HCT116 (cell line): ENCODE data around the gene PI16. TPM values are rescaled to one million over a fixed set of nuclear protein-coding genes. Genes with fewer than 3 reads are reported as not detected.

Source experiments
- ATAC-seq: fragments of 200-7000 bp; cut with Tn5 transposase; 2 replicates; pipeline ENCODE4 v1.9.1; 2020; ENCODE audit warnings: mild to moderate bottlenecking, moderate library complexity
- BruUV-seq: library from RNA; stranded (reverse); fragments of 400-500 nt; replicated peaks from 2 replicates; lab custom pipeline; 2021; lab: Mats Ljungman, UMichigan
- CTCF ChIA-PET: fragments of 300-600 bp; sonication (Branson Sonifier 250); formaldehyde crosslinking; loops from one replicate; lab custom pipeline; 2021; ENCODE audit warnings: antibody characterized with exemption; lab: Charles Lee
- POLR2A ChIA-PET: fragments of 300-600, 350-600 bp; sonication (Branson Sonifier 250); formaldehyde crosslinking; loops from one replicate; lab custom pipeline; 2021; ENCODE audit warnings: antibody characterized with exemption; lab: Charles Lee
- RAD21 ChIA-PET, 2 experiments: fragments of 300-600 bp; sonication (Branson Sonifier 250); formaldehyde crosslinking; loops; one replicate each; lab custom pipeline; 2023; ENCODE audit warnings: low total read pairs in 2 of 2; ENCODE audit not compliant: uncharacterized antibody in 2 of 2, unreplicated experiment in 2 of 2, low non-redundant PET in 1 of 2; lab: Charles Lee
- DNase-seq: peaks from one replicate; pipeline ENCODE4 v3.0.0-alpha.2; 2010; ENCODE audit warnings: low read depth, low spot score
- H2AFZ ChIP-seq: fragments of 200-600 bp; shearing (Covaris generic), sonication (generic); 2 replicates; pipeline ENCODE4 v1.6.1; 2017; ENCODE audit warnings: low read depth, mixed run types, mixed read lengths, antibody characterized with exemption, low read length; ENCODE audit not compliant: poor library complexity, severe bottlenecking
- H3K27ac ChIP-seq: 2 replicates; pipeline ENCODE4 v1.5.1; 2012; ENCODE audit warnings: low read depth, low read length
- H3K27me3 ChIP-seq: fragments of 200-600 bp; sonication (generic); 2 replicates; pipeline ENCODE4 v1.6.1; 2016; ENCODE audit warnings: mixed run types, low read length, mixed read lengths; ENCODE audit not compliant: insufficient read depth
- H3K36me3 ChIP-seq, 2 experiments: fragments of 200-500 bp in 1 of 2; fragments of 200-600 bp in 1 of 2; sonication (Bioruptor generic) in 1 of 2; sonication (generic) in 1 of 2; 2 replicates each; pipeline versions ENCODE4 v1.5.1 to v1.6.1; 2014 to 2016; ENCODE audit warnings: low read length in 2 of 2, inconsistent platforms in 1 of 2, mixed read lengths in 1 of 2, mixed run types in 1 of 2; ENCODE audit not compliant: insufficient read depth in 2 of 2, control insufficient read depth in 1 of 2
- H3K4me1 ChIP-seq, 2 experiments: fragments of 200-600 bp in 1 of 2; sonication (generic) in 1 of 2; 2 replicates each; pipeline versions ENCODE4 v1.5.1 to v1.6.1; 2012 to 2017; ENCODE audit warnings: low read length in 2 of 2, inconsistent platforms in 1 of 2, mild to moderate bottlenecking in 1 of 2, mixed read lengths in 1 of 2, mixed run types in 1 of 2, moderate library complexity in 1 of 2; ENCODE audit not compliant: insufficient read depth in 2 of 2, control insufficient read depth in 1 of 2
- H3K4me2 ChIP-seq: fragments of 200-600 bp; sonication (generic); 2 replicates; pipeline ENCODE4 v1.6.1; 2017; ENCODE audit warnings: mixed run types, low read length, mixed read lengths
- H3K4me3 ChIP-seq, 2 experiments: fragments of 200-600 bp in 1 of 2; sonication (generic) in 1 of 2; replicated peaks in 1 of 2; 2 replicates each; pipeline ENCODE4 v1.5.1; 2011 to 2016; ENCODE audit warnings: low read length in 2 of 2, control low read depth in 1 of 2, low read depth in 1 of 2, mild to moderate bottlenecking in 1 of 2, mixed read lengths in 1 of 2, mixed run types in 1 of 2
- H3K79me2 ChIP-seq: fragments of 200-600 bp; sonication (generic); 2 replicates; pipeline ENCODE4 v1.6.1; 2017; ENCODE audit warnings: mild to moderate bottlenecking, mixed run types, low read length, moderate library complexity, mixed read lengths; ENCODE audit not compliant: insufficient read depth
- H3K9ac ChIP-seq: fragments of 200-600 bp; sonication (generic); 2 replicates; pipeline ENCODE4 v1.6.1; 2016; ENCODE audit warnings: low read length, mixed read lengths
- H3K9me2 ChIP-seq: fragments of 200-600 bp; sonication (generic), shearing (Covaris generic); 2 replicates; pipeline ENCODE4 v1.6.1; 2017; ENCODE audit warnings: mixed run types, mild to moderate bottlenecking, moderate library complexity; ENCODE audit not compliant: insufficient read depth
- H3K9me3 ChIP-seq, 2 experiments: fragments of 200-500 bp in 1 of 2; fragments of 200-600 bp in 1 of 2; sonication (Bioruptor generic) in 1 of 2; sonication (generic) in 1 of 2; 2 replicates each; pipeline ENCODE4 v1.6.1; 2014 to 2017; ENCODE audit warnings: low read length in 2 of 2, mixed read lengths in 2 of 2, inconsistent platforms in 1 of 2, low read depth in 1 of 2, mild to moderate bottlenecking in 1 of 2, mixed run types in 1 of 2, moderate library complexity in 1 of 2; ENCODE audit not compliant: control insufficient read depth in 1 of 2, insufficient read depth in 1 of 2
- H4K20me1 ChIP-seq: fragments of 200-600 bp; sonication (generic), shearing (Covaris generic); 2 replicates; pipeline ENCODE4 v1.6.1; 2017; ENCODE audit warnings: mixed run types, mild to moderate bottlenecking, moderate library complexity; ENCODE audit not compliant: insufficient read depth
- FOSL1 ChIP-seq: IDR thresholded peaks from 2 replicates; pipeline ENCODE4 v1.6.1; 2012; ENCODE audit warnings: low read depth
- POLR2A ChIP-seq: IDR thresholded peaks from 2 replicates; pipeline ENCODE4 v1.7.0; 2011; ENCODE audit warnings: borderline replicate concordance; ENCODE audit not compliant: insufficient read depth, insufficient read length; ENCODE audit errors: extremely low read depth
- POLR2AphosphoS5 ChIP-seq: IDR thresholded peaks from 2 replicates; pipeline ENCODE4 v1.6.1; 2011; ENCODE audit warnings: mild to moderate bottlenecking, low read depth, low read length, moderate library complexity
- RAD21 ChIP-seq: IDR thresholded peaks from 2 replicates; pipeline ENCODE4 v1.6.1; 2012; ENCODE audit warnings: low read depth, mild to moderate bottlenecking
- REST ChIP-seq: IDR thresholded peaks from 2 replicates; pipeline ENCODE4 v1.6.1; 2012; ENCODE audit warnings: low read depth
- intact Hi-C: fragments of 100-400 bp; cut with micrococcal nuclease; formaldehyde crosslinking; loops from 2 replicates; pipeline ENCODE4 v1.10.0; 2022
- total RNA-seq: library from RNA; stranded (reverse); gene quantifications from one replicate; pipeline ENCODE4 v1.2.1, GENCODE V29; 2021; ENCODE audit not compliant: unreplicated experiment

Gene PI16
- total RNA-seq, 1 experiment from 2014 or later = 0.59 TPM

GRCh38 chr6:36975231-36976006, 20.9 kb downstream of the PI16 start:
- POLR2A ChIA-PET = no interaction called here
- BruUV-seq = no TSS peak
- intact Hi-C loops = no loop called here

More at GRCh38 chr6:36975231-36976006, 20.9 kb downstream of the PI16 start:
- Histone ChIP-seq H3K4me1 (no peaks in the 10 kb centered on the region; a peak in 1 of 4 replicates), H3K9ac (no peak overlapping the region), H3K27me3 (no peaks in the 10 kb centered on the region), H3K36me3 (peaks cover 64 to 83% of the 10 kb centered on the region in 2 experiments), H4K20me1 (no peaks in the 10 kb centered on the region), H3K79me2 (peaks cover 28% of the 10 kb centered on the region), H3K4me3 (no peak overlapping the region), H3K9me2 (no peaks in the 10 kb centered on the region), H2AFZ (no peak overlapping the region), H3K9me3 (no peaks in the 10 kb centered on the region), H3K27ac (no peak overlapping the region), H3K4me2 (no peak overlapping the region)
- ChIA-PET CTCF (no interaction called here), RAD21 (no interaction called here)
- no peak for ATAC-seq
- no peak for DNase-seq
- TF ChIP-seq POLR2A (no peak), POLR2AphosphoS5 (no peak), RAD21 (no peak), REST (no peak), FOSL1 (no peak)
